HEK293 (cell line): ENCODE measurements around the gene CBR4.

ENCODE experiments used
- CTCF ChIA-PET: fragments of 350-600 bp; formaldehyde crosslinking; extraction: SDS; loops from one replicate; lab custom pipeline; 2021; ENCODE audit warnings: antibody characterized with exemption; lab: Yijun Ruan, JAX
- POLR2A ChIA-PET: fragments of 300-600 bp; formaldehyde crosslinking; extraction: SDS; loops from one replicate; lab custom pipeline; 2020; ENCODE audit warnings: antibody characterized with exemption, inconsistent platforms; lab: Yijun Ruan, JAX
- H3K27ac ChIP-seq: fragments of 200-500 bp; sonication (Bioruptor generic); 2 replicates; pipeline ENCODE4 v1.5.1; 2014; ENCODE audit warnings: low read depth, low read length, control low read depth, inconsistent platforms; ENCODE audit errors: extremely low read depth
- H3K36me3 ChIP-seq, 2 experiments: fragments of 200-500 bp in 1 of 2; sonication (Bioruptor generic) in 1 of 2; 1 replicate in 1 of 2; 2 replicates in 1 of 2; pipeline ENCODE4 v1.5.1; 2014 to 2017; ENCODE audit warnings: inconsistent platforms in 2 of 2, low read length in 2 of 2; ENCODE audit not compliant: control insufficient read depth in 2 of 2, insufficient read depth in 1 of 2
- H3K4me1 ChIP-seq: fragments of 200-500 bp; sonication (Bioruptor generic); 2 replicates; pipeline ENCODE4 v1.5.1; 2014; ENCODE audit warnings: mild to moderate bottlenecking, low read length, inconsistent platforms; ENCODE audit not compliant: control insufficient read depth, insufficient read depth
- H3K4me3 ChIP-seq: 2 replicates; pipeline ENCODE4 v1.5.1; 2011; ENCODE audit warnings: low read depth, mild to moderate bottlenecking, control low read depth, low read length, moderate library complexity
- H3K9me3 ChIP-seq: fragments of 200-500 bp; sonication (Bioruptor generic); 2 replicates; pipeline ENCODE4 v1.5.1; 2014; ENCODE audit warnings: low read depth, low read length, inconsistent platforms; ENCODE audit not compliant: control insufficient read depth, insufficient read depth
- AEBP2 ChIP-seq: fragments of 450-650 bp; formaldehyde crosslinking; IDR thresholded peaks from 2 replicates; pipeline ENCODE4 v1.5.1; 2016; ENCODE audit warnings: missing biosample characterization, missing genetic modification characterization, borderline replicate concordance
- ATF2 ChIP-seq: fragments of 450-650 bp; formaldehyde crosslinking; IDR thresholded peaks from 2 replicates; pipeline ENCODE4 v1.5.1; 2016; ENCODE audit warnings: missing biosample characterization, missing genetic modification characterization, low read depth
- EGR2 ChIP-seq: fragments of 450-650 bp; formaldehyde crosslinking; IDR thresholded peaks from 2 replicates; pipeline ENCODE4 v1.5.1; 2016; ENCODE audit warnings: low read depth, missing biosample characterization, missing genetic modification characterization
- KLF9 ChIP-seq: fragments of 450-650 bp; formaldehyde crosslinking; IDR thresholded peaks from 2 replicates; pipeline ENCODE4 v1.5.1; 2016; ENCODE audit warnings: missing biosample characterization, missing genetic modification characterization, low read depth
- REPIN1 ChIP-seq: fragments of 450-650 bp; formaldehyde crosslinking; IDR thresholded peaks from 2 replicates; pipeline ENCODE4 v1.5.1; 2017; ENCODE audit warnings: missing biosample characterization, missing genetic modification characterization, low read depth
- SP2 ChIP-seq: fragments of 450-650 bp; formaldehyde crosslinking; IDR thresholded peaks from 2 replicates; pipeline ENCODE4 v1.5.1; 2016; ENCODE audit warnings: missing biosample characterization, missing genetic modification characterization
- ZBTB49 ChIP-seq: fragments of 450-650 bp; formaldehyde crosslinking; IDR thresholded peaks from 2 replicates; pipeline ENCODE4 v1.5.1; 2016; ENCODE audit warnings: missing biosample characterization, missing genetic modification characterization, low read depth
- ZBTB6 ChIP-seq: fragments of 450-650 bp; formaldehyde crosslinking; IDR thresholded peaks from 2 replicates; pipeline ENCODE4 v1.5.1; 2017; ENCODE audit warnings: missing biosample characterization, missing genetic modification characterization
- ZFP37 ChIP-seq: fragments of 450-650 bp; formaldehyde crosslinking; IDR thresholded peaks from 2 replicates; pipeline ENCODE4 v1.5.1; 2016; ENCODE audit warnings: missing biosample characterization, missing genetic modification characterization
- ZNF146 ChIP-seq: fragments of 450-650 bp; formaldehyde crosslinking; IDR thresholded peaks from 2 replicates; pipeline ENCODE4 v1.5.1; 2016; ENCODE audit warnings: missing biosample characterization, missing genetic modification characterization
- ZNF311 ChIP-seq: fragments of 450-650 bp; formaldehyde crosslinking; IDR thresholded peaks from 2 replicates; pipeline ENCODE4 v1.5.1; 2017; ENCODE audit warnings: missing biosample characterization, missing genetic modification characterization, borderline replicate concordance
- ZNF324 ChIP-seq: fragments of 450-650 bp; formaldehyde crosslinking; IDR thresholded peaks from 2 replicates; pipeline ENCODE4 v1.5.1; 2016; ENCODE audit warnings: missing biosample characterization, missing genetic modification characterization
- ZNF350 ChIP-seq: fragments of 450-650 bp; formaldehyde crosslinking; IDR thresholded peaks from 2 replicates; pipeline ENCODE4 v1.5.0; 2017; ENCODE audit warnings: missing biosample characterization, mild to moderate bottlenecking, missing genetic modification characterization
- ZNF48 ChIP-seq: fragments of 450-650 bp; formaldehyde crosslinking; IDR thresholded peaks from 2 replicates; pipeline ENCODE4 v1.5.1; 2016; ENCODE audit warnings: missing biosample characterization, missing genetic modification characterization
- ZNF558 ChIP-seq: fragments of 450-650 bp; formaldehyde crosslinking; IDR thresholded peaks from 2 replicates; pipeline ENCODE4 v1.5.1; 2016; ENCODE audit warnings: missing biosample characterization, missing genetic modification characterization
- ZNF596 ChIP-seq: fragments of 450-650 bp; IDR thresholded peaks from 2 replicates; pipeline ENCODE4 v1.5.0; 2018; ENCODE audit warnings: missing biosample characterization, mild to moderate bottlenecking, missing genetic modification characterization, moderate library complexity
- ZNF677 ChIP-seq: fragments of 450-650 bp; IDR thresholded peaks from 2 replicates; pipeline ENCODE4 v1.5.0; 2018; ENCODE audit warnings: missing biosample characterization, mild to moderate bottlenecking, missing genetic modification characterization, moderate library complexity
- ZNF777 ChIP-seq: fragments of 450-650 bp; formaldehyde crosslinking; IDR thresholded peaks from 2 replicates; pipeline ENCODE4 v1.5.1; 2017; ENCODE audit warnings: missing biosample characterization, missing genetic modification characterization, borderline replicate concordance
- ZSCAN5A ChIP-seq: fragments of 450-650 bp; formaldehyde crosslinking; IDR thresholded peaks from 2 replicates; pipeline ENCODE4 v1.5.1; 2016; ENCODE audit warnings: missing biosample characterization, missing genetic modification characterization

Gene CBR4

GRCh38 chr4:169000315-169000714 is 9.7 kb downstream of the CBR4 start:
- no peak overlapping the region for H3K4me3 ChIP-seq
- H3K9me3 ChIP-seq, result no peaks in the 10 kb centered on the region
- H3K27ac ChIP-seq, result no peak overlapping the region
- POLR2A ChIA-PET, result interaction anchor here (1.4 kb wide), 1 partner anchor 10 kb away, joined by 18 read pairs; the partner anchor contains the start of gene CBR4
- H3K4me1 ChIP-seq, result no peaks in the 10 kb centered on the region
- CTCF ChIA-PET, result interaction anchor here (1.0 to 1.1 kb wide), 2 partner anchors 76 to 77 kb away, joined by 4 read pairs; no protein-coding TSS in a partner anchor
- peaks cover 20 to 88% of the 10 kb centered on the region in 2 experiments for H3K36me3 ChIP-seq
- TF ChIP-seq ZNF350 (tag by site-specific recombination), result no peak

- CTCF ChIA-PET, result interaction anchor here (0.7 to 1.1 kb wide), 4 partner anchors 8 to 147 kb away, joined by 3 to 4 read pairs (median 4); no protein-coding TSS in a partner anchor
- no peak for TF ChIP-seq SP2
- TF ChIP-seq ZSCAN5A (tag by site-specific recombination), result no peak
- TF ChIP-seq ZNF350 (tag by site-specific recombination), result no peak
- no peak for TF ChIP-seq ZNF48 (tag by site-specific recombination)
- no peak for TF ChIP-seq ZBTB49 (tag by site-specific recombination)
- no peak for TF ChIP-seq ZNF324 (tag by site-specific recombination)
- no peak for TF ChIP-seq EGR2 (tag by site-specific recombination)
- no peak for TF ChIP-seq ZNF677 (tag by site-specific recombination)
- no peak for TF ChIP-seq ZNF311 (tag by site-specific recombination)
- Histone ChIP-seq H3K36me3 (peaks cover 20 to 89% of the 10 kb centered on the region in 2 experiments), H3K9me3 (no peaks in the 10 kb centered on the region), H3K27ac (no peak overlapping the region), H3K4me3 (no peak overlapping the region), H3K4me1 (no peaks in the 10 kb centered on the region)
- POLR2A ChIA-PET, result interaction anchor here (1.4 kb wide), 1 partner anchor 11 kb away, joined by 18 read pairs; the partner anchor contains the start of gene CBR4
Observed at GRCh38 chr4:168999809-169000208, 10.2 kb downstream of the CBR4 start.

GRCh38 chr4:168998596-168998995 is 11.5 kb downstream of the CBR4 start:
- H3K36me3 ChIP-seq, result peaks cover 20 to 82% of the 10 kb centered on the region in 2 experiments
- CTCF ChIA-PET, result no interaction called here

More at GRCh38 chr4:168998596-168998995, 11.5 kb downstream of the CBR4 start:
- Histone ChIP-seq H3K27ac (no peak overlapping the region), H3K4me3 (no peak overlapping the region), H3K9me3 (no peaks in the 10 kb centered on the region), H3K4me1 (no peaks in the 10 kb centered on the region)
- no peak for TF ChIP-seq REPIN1 (tag by site-specific recombination)
- TF ChIP-seq ZNF146 (tag by site-specific recombination), result no peak
- TF ChIP-seq ATF2 (tag by site-specific recombination), result no peak
- TF ChIP-seq ZFP37, result no peak
- TF ChIP-seq ZNF596, result no peak
- TF ChIP-seq KLF9 (tag by site-specific recombination), result no peak
- no peak for TF ChIP-seq ZBTB6 (tag by site-specific recombination)
- TF ChIP-seq ZNF777 (tag by site-specific recombination), result no peak
- TF ChIP-seq ZNF558, result no peak
- no peak for TF ChIP-seq AEBP2 (tag by site-specific recombination)
- POLR2A ChIA-PET, result interaction anchor here (0.7 kb wide), 1 partner anchor 11 kb away, joined by 3 read pairs; the partner anchor contains the start of gene CBR4
